HG03565 (cell line): Measurements from ENCODE around the gene AGA.

Experiments
- ATAC-seq: cut with Tn5 transposase; IDR thresholded peaks from one replicate; pipeline ENCODE4 v1.9.1; 2021; ENCODE audit warnings: mild to moderate bottlenecking, moderate library complexity; ENCODE audit not compliant: unreplicated experiment

Gene AGA

DNA sequence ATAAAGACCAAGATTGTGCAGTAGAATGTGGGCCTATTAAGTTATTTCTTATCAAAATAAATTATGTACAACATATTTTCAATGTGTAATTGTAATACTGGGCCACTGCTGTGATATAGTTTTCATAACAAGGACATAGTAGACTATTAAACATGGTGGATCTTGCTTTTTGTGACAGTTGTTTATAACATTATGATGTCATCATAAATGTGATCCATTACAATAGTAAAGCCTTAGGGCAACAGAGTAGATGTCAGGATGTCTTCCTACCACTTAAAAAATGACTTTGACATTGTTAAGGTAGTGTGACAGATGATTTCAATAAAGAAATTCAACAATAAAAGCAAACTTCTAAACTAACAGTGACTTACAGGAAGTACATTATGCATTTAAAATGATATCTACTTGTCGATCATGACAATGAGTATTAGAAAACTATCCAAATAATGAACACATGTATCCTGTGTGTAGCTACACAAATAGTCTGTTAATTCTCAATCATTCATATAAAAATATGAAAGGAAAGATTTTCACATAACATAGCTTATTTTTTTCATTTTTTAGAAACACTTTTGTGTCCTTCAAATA lies 5.3 kb upstream of the AGA start:
- no peak for ATAC-seq

DNA sequence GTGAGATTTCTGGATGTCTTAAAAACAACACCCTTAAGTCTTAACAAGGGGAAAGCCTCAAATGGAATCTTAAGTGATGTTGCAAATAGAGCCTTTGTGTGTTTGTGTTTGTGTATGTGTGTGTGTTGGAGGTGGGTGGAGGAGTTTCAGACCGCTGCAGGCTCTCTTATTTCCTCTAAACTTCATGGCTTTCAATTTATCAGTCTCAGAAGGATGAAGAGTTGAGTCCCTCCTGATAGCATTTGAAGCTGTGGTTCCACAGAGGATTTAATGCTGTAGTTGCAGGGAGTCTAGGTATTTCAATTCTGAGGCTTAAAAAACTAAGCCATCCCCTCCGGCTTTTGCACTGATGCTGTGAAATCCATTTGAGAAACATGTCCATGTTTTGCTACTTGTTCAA lies 4.3 kb upstream of the AGA start:
- no peak for ATAC-seq

DNA sequence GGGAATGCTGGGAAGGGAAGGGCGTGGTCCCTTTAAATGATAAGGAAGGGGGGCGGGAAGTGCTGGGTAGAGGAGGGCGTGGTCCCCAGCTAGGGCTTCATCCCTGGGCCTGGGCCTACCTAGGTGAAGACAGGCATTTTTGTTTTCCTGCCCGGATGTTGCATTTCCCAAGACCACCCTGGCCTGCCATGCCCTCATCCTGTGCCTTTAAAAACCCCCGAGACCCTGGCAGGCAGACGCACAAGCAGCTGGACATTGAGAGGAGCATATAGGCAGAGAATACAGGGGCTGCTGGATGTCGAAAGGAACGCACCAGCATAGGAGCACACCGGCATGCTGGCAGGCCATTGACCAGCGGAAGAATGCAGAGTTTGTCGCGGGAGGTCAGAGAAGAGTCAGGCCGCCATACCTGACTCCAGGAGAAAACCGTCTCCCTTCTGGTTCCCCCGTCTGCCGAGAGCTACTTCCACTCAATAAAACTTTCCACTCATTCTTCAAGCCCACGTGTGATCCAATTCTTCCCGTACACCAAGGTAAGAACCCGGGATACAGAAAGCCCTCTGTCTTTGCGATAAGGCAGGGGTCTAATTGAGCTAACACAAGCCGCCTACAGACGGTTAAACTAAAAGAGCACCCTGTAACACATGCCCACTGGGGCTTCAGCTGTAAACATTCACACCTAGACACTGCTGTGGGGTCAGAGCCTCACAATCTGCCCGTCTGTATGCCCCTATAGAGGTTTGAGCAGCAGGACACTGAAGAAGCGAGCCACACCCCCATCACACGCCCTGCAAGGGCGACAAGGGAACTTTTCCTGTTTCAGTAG lies 2.9 kb upstream of the AGA start:
- ATAC-seq, result no peak

DNA sequence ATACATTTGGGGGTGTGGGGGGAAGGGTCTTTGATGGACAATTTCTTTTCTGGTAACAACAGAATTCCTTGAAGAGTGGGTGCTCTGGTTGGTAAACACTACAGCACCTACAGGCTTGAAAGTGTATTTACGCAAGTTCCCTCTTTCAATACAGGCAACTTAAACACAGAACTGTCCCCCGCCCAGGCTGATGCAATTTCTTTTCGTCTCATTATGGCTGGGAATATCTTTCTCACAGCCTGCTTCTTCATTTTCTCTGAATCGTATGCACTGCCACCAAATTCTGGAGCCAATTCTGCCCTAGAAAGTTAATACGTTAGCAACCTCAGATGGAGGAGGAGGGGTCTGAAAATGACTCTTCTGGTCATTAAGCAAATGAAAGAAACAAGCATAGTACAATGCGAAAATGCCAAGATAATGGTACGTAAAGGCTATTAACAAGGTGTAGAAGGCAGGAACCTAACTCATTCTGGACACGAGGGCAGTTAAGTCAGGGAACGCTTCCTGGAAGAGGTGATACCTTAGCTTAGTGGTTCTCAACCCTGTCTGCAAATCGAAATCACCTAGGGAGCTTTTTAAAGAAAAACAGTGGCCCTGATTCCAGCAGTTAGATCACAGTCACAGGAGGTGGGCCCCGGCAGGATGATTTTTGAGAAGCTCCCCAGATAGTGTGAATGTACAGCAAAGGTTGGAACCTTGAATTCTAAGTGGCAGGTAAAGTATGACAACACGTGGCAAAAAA lies 1.0 kb downstream of the AGA start:
- peak; percentile 23 for ATAC-seq

DNA sequence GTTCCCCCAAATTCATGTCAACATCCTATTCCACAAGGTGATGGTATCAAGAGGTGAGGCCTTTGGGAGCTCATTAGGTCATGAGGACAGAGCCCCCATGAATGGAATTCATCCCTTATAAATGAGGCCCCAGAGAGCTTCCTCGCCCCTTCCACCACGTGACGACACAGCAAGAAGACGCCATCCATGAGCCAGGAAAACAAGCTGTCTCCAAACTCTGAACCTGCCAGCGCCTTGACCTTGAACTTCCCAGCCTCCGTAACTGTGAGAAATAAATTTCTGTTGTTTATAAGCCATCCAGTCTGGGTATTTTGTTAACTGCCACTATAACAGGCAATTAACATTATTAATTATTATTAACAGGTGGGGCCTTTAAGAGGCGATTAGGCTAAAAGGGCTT lies 5.8 kb downstream of the AGA start:
- no peak for ATAC-seq

DNA sequence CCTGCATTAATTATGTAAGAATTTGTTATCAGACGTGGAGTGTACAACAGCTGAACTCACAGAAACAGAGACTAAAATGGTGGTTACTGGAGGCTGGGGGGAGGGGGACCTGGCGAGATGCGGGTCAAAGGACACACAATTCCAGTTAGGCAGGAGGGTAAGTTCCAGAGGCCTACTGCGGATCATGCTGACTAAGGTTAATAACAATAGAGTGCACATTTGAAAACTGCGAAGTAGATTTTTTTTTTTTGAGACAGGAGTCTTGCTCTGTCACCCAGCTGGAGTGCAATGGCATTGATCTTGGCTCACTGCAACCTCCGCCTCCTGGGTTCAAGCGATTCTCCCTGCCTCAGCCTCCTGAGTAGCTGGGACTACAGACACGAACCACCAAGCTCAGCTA lies 7.6 kb downstream of the AGA start:
- ATAC-seq, result no peak

DNA sequence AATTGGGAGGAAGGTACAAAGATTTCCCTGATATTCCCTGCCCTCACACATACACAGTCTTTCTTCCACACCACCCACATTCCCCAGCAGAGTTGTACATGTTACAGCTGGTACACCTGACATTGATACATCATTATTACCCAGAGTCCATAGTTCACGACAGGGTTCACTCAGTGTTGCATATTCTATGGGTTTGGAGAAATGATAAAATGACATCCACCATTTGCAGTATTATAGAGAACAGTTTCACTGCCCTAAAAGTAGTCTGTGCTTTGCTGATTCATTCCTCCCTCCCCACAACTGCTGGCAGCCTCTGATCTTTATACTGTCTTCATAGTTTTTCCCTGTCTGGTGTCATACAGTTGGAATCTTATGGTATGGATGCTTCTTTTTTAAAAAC lies 15.0 kb downstream of the AGA start:
- ATAC-seq, result no peak

DNA sequence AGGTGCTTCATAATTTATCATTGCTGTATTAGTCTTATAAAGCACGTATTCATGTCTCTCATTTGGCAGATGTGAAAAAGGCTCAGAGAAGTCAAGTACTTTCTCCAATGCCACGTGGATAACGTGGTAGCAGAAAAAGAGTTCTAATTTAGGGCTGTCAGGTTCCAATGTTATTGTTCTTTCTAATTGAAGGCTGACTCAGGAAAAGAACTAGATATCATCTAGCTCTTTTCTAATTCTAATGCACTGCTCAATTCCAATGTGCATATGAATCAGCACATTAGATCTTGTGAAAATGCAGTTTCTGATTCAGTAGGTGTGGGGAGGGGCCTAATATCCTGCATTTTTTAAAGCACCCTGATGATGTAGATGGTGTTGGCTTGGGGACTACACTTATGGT lies 22.8 kb downstream of the AGA start:
- ATAC-seq, result no peak

DNA sequence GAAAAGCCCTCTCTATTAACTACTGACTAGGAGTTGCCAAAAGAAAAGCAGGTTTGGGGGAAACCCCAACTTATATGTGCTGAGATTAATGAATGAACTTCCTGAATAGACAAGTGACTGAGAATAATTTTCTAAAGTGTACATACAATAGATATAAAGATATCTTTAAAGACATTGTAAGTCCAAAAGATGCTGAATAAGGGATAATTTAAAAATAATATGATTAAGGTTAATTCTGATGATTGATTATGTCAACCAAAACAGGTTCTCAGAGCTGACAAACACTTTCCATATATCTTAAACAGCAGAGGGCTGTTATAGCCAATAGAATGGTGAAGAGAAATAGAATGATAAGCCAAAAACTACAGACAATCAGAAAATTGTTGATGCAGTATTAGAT lies 28.6 kb downstream of the AGA start:
- ATAC-seq, result no peak

DNA sequence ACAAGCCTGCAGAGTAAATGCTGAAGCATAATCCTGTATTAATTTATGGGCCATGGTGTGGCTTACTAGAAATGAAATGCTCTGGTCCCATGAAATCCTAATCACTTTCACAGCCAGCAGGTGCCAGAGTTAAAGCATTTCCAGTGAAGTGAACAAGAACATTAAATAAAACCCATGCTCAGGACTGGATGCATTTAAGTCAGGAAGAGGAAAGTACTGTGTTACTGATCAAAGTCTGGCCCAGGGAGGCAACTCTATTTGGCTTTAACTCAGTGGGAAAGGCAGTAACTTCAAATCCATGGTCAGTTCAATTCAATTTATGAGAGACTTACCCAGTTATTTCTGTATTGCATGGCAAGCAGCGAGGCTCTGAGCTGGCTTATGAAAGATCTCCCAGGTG lies 29.2 kb downstream of the AGA start:
- no peak for ATAC-seq

DNA sequence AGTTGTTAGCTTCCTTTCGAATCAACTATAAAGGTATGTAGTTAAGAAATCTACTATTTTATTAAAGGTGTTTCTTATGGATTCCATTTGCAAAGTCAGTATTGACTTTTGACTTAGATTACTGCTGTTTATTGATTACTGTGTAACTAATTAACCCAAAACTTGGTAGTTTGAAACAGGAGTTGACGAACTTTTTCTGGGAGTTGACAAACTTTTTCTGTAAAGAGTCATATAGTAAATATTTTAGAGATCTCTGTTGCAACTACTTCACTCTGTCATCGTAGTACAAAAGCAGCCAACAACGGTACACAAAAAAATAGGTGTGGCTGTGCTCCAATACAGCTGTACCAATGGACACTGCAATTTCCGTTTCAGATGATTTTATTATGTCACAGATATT lies 30.2 kb downstream of the AGA start:
- no peak for ATAC-seq

DNA sequence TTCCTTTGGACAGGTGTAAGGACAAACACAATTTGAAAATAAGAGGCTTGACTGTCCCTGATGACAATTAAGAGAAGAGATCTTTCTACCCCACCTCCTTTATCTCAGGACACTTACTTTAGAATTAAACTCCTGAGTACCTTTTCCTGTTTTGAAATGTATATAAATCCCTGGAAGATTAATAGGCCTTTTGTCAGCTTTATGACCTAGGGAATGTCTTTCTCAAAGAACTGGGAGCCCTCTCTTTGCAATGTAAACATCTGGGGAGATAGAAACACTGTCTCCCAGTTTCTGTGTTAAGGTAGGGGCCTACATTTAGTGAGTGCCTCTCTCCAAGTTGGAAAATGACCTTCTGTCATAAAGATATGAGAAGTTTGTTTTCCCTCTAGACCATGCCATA lies 31.7 kb downstream of the AGA start:
- ATAC-seq, result no peak

DNA sequence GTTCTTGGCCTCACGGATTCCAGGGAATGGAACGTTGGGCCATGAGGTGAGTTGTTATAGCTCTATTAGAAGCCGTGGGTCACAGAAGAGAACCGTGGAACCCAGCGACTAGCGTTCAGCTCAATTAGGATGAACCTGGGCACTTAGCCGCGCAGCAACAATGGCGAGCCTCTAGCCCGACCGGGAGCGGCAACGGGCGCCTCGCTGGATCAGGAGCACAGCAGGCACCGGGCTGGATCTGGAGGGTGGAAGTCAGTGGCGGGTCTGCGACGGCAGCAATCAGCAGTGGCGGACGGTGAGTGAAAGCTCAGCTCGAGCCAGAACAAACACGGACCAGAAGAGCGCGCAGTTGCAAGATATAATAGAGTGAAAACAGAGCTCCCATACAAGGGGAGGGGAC lies 34.2 kb downstream of the AGA start:
- ATAC-seq, result no peak

DNA sequence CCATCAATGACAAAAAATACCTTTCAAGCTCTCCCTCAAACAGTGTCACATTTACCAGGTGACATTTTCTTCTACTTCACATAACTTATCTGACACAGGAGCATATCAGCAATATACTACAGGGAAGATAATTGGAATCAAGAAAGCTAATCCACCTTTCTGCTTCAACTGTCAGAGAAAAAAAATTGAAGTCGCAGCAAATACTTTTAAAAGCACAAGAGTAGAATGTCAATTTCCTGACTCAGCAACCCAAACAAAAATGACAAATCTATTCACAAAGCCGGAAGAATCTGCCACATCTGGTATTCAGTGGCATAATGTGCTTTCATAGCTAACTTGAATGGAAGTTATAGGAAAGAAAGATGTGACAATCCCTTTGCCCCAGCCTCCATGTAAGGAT lies 36.7 kb downstream of the AGA start:
- no peak for ATAC-seq

DNA sequence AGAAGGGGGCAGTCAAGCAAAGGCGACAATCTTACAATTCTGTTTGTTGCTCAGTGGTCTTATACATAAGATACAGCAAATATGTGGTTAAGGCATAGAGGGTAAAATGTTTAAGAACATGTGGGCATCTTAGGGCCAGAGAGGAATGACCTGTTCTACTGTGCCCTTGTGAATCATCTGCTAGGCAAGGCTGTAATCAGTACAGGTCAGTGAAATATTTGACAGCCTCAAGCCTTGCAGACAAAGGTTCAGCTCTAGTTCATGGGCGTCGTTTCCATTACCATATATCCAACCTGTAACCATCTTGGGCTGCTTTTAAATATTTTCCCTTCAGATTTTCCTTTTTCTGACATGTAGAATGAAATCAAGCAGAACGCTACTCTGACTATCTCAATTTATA lies 37.3 kb downstream of the AGA start:
- no peak for ATAC-seq

DNA sequence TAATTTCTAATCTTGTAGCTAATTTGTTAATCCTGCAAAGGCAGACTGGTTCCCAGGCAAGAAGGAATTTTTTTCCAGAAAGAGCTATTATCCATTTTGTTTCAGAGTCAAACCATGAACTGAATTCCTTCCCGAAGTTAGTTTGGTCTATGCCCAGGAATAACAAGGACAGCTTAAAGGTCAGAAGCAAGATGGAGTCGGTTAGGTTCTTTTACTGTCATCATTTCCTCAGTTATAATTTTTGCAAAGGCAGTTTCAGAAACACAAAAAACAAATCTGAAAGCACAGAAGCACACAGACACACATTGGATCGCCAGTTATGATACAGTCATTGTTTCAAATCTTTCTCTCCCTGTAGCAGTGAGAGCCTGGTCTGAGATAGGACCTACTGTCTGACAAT lies 37.9 kb downstream of the AGA start:
- ATAC-seq, result no peak

DNA sequence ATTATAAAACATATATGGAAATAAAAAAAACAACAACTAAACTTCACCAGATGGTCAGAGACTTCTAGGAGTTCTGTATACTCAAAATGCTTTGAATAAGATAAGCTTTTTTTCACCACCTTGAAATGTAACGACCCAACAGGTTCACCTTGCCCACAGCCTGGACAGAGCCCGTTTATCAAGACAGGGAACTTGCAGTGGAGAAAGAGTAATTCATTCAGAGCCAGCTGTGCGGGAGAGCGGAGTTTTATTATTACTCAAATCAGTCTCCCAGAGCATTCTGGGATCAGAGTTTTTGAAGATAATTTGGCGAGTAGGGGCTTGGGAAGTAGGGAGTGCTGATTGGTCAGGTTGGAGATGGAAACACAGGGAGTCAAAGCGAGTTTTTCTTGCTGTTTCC lies 38.5 kb downstream of the AGA start:
- ATAC-seq, result no peak

DNA sequence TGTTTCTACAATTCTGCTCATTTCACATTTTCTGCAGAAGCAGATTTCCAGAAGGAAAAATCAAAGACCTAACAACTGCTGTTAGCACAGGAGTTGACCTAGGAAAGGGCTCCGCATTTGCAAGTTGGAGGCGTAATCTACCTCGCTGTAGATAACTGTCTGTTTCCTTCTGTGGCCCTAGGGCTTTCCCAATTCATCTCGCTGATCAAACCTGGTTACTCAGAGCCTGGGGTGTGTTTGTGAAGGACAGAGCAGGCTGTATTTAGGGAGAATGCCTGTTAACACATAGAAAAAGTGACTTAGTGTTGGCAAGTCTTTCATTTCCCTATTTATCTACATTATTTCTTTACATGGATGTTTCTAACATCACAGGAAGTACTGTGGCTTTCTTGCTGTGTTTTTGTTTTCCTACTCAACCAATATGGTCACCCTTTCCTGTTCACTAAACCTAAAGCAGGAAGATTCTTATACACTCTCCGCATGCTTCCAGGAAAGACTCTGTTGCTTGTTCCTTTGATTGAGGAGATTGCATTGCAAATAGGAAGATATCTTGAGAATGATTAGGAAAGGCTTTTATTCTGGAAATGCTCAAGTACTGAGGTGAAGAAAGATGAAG lies 40.5 kb downstream of the AGA start:
- no peak for ATAC-seq

DNA sequence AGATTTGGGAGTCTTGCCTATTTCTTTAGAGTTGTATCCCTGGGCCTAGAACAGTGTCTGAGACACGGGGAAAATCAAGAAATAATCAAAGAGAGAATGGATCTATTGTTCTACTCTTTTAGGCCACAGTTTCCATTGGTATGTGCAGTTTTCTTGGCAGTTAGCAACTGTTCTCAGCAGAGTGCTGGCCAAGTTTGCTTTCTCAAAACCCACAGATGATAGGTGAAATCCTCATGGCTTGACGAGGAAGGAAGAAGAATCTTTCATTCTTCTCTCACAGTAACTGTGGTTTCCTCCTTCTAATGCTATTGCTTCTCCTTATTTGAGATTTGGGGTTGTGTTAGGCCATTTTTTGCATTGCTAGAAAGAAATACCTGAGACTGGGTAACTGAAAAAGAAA lies 42.2 kb downstream of the AGA start:
- no peak for ATAC-seq

DNA sequence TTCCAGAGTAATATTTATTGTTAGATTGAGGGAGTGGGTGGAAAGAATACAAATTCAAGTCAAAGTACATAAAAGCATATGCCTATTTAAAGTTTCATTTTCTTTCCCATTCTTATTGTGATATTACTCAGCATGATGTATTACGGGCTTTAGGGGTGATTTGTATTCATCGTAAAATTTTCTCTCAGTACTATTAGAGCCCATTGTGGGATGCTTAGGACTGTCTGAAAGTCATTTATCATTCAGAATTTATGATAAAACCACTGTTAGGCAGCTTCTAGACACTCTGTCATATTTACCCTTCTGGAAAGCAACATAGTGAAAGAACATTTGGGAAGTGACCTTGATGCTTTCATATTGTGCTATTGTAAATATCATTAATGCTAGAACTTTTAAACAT lies 45.9 kb downstream of the AGA start:
- no peak for ATAC-seq

DNA sequence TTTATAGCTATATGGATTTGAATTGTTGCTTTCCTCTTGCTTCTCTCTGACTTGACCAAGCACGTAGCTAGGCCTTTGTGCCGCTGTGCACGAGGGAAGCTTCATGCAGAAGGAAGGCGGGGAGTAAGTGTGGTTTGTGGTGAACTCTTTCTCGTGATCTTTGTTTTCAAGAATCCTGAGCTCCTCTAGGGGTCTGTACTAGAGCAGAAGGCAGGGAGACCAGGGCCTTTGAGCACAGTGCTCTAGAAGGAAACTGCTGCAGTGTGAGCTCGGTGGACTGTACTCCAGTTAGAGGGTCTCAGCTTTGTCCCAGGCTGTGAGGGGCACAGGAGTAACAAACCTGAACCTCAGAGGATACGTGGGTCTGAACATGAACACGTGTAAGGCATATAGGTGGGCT lies 49.0 kb downstream of the AGA start:
- no peak for ATAC-seq

DNA sequence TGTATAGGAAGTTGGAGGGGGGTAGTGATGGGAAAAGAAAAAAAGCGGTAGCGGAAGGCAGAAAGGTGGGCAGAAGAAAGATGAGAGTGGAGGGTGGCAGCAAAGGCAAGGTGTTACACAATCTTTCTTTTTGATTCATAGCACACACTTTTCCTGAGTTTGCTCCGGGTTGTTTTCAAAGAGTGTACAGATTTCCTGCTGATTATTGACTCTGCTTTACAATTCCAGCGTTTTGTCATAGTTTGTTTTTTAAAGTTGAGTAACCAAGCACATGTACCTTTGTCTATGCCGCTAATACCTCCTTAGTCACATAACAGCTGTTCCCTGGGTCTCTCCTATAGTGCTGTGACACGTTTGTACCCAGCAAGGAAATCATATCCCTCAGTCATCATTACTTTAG lies 50.3 kb downstream of the AGA start:
- ATAC-seq, result no peak
